ENCODE data around the gene SFTPD.
"Not testable (repeated sequence)": the region's sequence is repeated elsewhere in the genome, so short reads cannot be mapped to it uniquely, and the experiment has no call there.

SFTPD gene

DNA sequence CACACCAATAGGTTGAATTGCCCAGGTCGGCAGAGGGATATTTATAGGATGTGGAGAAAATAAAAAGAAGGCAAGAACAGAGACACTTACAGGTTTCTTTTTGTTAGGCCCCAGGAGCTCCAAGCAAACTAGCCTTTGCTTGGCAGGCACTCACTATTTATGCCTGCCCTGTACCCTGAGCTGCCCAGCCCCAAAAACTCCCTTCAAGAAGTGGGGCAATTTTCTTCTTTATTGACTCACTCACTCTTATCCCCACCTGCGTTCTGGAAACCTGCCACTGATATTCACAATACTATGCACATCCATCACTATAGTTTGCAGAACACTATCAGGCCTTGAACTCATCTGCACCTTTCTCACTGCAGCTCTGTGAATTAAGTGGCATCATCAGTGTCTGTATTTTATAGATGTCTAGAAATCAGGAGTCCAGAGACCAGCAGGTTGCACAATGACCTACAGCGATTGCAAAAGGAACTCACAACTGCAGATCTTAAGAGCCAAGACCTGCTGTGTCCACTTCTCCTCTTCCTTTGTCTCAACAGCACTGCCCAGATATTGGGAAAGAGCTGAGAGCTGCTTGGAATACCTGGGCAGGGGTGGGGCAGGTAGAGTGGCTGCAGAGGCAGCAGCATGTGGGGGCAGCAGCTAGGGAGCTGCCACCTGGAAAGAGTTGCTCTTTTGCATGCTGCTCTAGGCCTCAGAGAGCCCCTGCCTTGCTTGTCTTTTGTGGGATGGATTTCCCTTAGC, at the start of gene SFTPD:
Gene SFTPD, minus strand, starts transcription at position 130 of the 747 bp plus-strand sequence. CDS start 2,446 bp downstream, outside the sequence.
- DNase-seq, result no peak

DNA sequence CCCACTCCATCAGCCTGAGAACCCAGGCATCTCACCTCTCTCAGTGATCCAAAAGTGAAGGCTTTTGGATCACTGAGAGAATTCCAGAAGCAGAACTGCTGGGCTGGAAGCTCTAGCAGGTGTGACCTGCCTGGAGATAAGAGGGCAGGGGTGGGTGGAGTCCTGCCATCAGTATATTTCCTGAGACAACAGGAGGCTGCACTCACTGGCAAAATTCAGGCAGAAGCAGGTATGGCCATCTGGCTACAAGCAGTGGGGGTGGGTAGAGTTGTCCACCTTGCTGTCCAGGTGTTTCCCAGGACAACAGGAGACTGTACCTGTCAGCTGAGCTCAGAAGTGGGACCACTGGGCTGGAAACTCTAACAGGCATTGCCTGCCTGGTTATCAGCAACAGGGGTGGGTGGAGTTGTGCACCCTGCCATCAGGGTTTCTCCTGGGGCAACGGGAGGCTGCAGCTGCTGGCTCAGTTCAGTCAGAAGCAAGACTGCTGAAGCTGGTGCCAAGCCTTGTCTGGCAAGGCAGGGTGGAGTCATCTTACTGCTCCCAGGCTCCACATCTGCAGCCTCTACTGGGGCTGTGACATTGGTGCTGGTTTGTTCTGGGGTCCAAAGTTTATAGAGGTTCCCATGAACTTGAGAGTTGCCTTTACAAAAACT, 47.2 kb upstream of the SFTPD start:
- no peak for DNase-seq

DNA sequence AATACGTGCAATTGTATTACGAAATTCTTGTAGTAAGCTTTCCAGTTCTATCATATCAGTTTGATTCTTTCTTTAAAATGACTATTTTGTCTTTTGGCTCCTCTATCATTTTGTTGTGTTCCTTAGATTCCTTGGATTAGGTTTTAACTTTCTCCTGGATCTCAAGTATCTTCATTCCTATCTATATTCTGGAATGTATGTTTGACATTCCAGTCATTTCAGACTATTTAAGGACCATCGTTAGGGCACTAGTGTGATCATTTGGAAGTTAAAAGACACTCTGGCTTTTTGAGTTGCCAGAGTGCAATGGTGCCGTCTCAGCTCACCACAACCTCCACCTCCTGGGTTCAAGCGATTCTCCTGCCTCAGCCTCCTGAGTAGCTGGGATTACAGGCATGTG, 45.7 kb upstream of the SFTPD start:
- DNase-seq, result no peak

DNA sequence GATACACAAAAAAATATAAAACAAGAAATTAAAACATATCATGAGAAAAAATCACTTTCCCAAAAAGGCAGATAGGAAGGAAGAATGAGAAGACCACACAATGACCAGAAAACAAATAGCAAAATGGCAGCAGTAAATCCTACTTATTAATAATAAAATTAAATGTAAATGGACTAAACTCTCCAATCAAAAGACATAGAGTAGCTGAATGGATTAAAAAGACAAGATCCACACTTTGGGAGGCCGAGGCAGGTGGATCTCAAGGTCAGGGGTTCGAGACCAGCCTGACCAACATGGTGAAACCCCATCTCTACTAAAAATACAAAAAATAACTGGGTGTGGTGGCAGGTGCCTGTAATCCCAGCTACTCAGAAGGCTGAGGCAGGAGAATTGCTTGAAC, 39.3 kb upstream of the SFTPD start:
- DNase-seq, result not testable (repeated sequence)

DNA sequence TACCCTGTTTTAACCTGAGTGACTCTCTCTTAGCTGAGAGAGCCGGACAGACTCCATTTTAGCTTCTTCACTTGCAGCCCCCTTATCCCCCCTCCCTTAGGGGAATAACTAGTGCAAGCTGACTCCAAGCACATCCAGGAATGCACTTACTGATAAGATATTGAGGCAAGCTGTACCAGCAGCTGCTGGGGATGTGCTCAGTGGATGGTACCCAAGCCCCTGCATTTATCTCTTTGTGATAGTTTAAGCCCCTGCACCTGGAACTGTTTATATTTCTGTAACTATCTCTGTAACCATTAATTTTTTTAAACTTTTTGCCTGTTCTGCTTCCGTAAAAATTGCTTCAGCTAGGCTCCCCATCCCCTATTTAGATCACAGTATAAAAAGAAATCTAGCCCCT, 37.8 kb upstream of the SFTPD start:
- DNase-seq, result not testable (repeated sequence)

DNA sequence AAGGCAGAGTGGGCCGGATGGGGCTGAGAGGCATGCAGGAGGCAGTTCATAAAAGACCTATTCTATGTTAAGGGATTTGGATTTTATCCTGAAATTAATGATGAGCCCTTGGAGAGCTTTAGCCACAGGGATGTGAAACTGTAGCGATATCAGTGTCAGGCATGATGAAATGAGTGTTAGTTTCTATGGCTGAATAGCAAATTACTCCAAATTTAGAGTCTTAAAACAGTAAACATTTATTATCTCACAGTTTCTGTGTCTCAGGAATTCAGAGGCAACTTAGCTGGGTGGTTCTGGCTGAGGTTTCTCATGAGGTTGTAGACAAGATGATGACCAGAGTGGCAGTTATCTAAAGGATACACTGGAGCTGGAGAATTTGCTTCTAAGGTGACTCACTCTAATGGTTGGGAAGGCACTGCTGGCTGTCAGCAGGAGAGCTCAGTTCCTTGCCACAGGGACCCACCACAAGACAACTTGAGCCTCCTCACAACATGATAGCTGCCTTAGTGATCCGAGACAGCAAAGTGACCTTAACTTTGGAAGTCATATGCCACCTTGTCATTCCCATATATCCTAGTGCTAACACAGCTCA, 36.7 kb upstream of the SFTPD start:
- DNase-seq, result no peak

DNA sequence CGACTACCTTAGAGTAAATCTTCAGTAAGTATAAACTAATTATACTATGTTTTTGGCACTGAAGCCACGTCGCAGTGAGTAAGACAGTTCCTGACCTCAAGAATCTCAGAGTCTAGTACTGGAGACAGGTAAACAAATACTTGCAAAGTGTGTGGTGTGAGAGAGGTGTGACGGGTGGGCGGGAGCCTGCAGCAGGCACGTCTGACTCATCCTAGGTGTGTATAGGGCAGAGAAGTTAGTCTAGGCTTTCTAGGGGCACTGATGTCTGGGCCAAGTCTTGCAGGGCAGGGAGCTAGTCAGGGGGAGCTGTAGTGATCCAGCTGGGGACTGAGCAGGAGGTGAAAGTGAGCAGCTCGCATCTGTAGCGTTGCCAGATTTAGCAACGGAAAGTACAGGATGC, 35.9 kb upstream of the SFTPD start:
- peak in 1 of 2 donors; percentile 3 for DNase-seq

DNA sequence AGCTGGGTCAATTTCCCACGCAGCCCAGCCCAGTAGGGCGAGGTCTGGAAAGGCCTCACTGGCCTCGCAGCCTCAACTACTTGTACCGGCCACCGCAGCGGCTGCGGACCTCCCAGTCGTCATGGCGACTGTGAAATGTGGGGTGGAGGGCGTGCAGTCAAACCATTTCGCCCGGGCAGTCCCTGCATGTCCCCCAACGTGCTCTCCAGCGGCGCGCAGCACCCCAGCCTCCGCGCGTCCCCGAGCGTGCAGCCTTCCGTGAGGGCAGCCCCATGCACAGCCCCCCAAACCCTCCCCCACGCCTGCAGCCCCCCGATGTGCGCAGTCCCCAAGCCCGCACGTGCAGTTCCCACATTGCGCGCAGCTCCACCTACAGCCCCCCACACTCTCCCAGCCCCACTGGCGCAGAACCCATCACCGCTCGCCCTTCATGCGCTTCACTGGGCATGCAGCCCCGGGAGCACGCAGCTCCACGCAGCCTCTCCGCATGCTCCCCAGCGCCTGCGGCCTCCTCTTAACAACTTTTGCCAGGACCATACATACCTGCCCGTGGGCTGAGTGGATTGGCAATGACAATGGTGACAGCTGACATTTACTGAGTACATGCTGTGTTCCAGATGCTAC, 34.5 kb upstream of the SFTPD start:
- no peak for DNase-seq

DNA sequence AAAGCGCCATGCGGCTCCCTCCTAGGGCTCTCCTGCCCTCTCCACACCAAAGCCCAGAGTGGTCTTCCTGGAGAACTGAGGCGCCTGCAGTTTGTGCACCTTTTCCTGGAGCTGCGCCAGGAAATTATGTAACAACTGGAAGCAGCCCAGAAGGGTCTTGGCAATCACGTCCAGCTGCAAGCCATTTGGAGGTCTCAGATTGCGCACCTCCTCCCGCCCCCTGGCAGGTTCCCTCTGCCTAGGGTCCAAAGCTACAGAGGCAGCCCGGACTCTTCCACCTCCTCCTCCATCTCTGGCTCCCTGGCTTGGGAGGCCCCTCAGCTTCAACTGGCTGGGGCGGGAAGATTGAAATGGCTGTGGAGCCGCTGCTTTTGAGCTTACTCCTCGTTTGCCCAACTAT, 34.0 kb upstream of the SFTPD start:
- DNase-seq, result no peak

DNA sequence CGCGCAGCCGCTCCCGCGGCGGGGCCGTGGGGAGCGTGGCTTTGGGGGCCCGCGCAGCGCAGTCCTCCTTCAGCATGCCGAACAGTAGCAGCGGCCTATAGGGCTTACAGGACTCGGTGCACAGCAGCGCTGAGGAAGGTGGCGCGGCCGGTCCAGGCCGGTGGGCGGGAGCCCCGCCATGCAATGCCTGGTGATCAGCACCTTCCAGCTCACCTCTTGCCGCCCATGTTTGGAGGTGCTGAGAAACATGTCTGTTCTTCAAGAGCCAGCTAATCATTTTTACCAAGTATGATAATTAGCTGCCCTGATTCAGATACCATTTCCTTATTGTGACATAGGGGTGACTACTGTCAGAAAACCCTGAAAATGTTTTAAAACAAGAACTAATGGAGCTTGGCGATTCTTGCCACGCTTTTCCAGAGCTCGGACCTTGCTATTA, 33.5 kb upstream of the SFTPD start:
- no peak for DNase-seq

DNA sequence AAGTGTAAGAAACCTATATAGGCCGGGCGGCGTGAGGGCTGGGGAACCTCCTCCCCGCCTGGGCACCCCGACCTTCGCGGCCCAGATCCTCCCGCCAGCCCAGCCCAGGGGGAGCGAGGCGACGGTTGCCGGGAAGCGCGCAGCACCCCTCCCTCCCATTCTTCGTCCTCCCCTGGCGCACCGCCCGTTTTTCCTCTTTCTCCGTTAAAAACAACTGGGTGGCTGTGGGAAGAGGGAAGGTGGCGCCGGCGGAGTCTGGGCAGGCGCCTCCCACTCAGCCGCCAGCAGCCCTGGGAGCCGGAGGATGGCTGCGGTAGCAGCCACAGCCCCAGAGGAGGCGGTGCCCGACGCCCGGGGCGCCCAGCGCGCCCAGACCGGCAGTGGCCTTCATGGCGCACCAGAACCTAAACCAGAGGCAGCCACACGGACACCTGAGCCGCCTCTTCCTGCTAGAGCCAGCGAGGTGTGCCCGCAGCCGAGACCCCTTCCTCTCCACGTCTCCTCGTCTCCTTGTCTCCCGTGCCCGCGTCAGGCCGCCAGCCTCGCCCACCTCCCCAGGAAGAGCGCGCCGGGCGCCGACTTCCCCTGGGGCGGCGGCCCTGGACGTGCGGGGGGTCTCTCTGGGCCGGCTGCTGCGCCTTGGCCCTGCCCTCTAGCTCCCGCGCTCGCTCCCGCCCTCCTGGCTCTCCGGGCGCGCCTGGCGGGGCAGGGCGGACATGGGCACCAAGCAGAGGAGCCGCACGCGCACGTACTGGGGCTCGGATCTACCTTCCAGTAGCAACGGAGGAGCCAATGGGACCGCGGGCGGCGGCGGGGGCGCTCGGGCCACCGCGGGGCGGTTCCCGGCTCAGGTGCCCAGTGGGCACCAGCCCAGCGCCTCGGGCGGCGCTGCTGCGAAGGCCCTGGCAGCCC, 32.8 kb upstream of the SFTPD start:
- DNase-seq, result no peak

DNA sequence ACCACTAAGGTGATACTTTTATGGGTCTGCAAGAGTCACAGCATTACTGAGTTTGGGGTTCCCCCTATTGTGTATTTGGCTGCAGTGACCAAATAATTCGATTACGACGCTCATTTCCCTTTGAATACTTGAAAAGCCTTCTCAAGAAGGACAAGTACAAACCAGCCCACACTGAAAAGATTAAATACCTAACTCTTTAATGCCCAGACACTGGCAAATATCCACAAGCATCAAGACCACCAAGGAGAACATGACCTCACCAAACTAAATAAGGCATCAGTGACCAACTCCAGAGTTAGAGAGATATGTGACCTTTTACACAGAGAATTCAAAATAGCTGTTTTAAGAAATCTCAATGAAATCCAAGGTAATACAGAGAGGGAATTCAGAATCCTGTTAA, 31.8 kb upstream of the SFTPD start:
- DNase-seq, result no peak

DNA sequence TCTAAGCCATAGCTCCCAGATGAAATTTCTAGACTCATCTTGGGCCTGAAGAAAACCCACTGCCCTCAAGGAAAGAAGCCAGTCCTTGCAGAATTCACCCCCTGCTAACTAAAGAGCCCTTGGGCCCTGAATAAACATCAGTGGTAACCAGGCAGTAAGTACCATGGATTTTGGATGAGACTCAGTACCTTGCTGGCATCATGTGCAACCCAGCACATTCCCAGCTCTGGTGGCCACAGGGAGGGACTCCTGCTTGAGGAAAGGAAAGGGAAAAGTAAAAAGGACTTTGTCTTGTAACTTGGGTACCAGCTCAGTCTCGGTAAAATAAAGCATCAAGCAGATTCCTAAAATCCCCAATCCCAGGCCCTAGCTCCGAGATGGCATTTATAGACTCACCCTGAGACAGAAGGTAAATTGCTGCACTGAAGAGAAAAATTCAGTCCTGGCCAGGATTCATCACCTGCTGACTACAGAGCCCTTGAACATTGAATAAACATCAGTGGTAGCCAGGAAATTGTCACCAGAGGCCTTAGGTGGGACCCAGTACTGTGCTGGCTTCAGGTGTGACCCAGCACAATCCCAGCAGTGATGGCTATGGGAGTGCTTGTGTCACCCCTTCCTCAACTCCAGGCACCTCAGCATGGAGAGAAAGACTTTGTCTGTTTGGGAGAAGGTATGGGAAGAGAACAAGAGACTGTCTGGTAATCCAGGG, 31.2 kb upstream of the SFTPD start:
- no peak for DNase-seq

DNA sequence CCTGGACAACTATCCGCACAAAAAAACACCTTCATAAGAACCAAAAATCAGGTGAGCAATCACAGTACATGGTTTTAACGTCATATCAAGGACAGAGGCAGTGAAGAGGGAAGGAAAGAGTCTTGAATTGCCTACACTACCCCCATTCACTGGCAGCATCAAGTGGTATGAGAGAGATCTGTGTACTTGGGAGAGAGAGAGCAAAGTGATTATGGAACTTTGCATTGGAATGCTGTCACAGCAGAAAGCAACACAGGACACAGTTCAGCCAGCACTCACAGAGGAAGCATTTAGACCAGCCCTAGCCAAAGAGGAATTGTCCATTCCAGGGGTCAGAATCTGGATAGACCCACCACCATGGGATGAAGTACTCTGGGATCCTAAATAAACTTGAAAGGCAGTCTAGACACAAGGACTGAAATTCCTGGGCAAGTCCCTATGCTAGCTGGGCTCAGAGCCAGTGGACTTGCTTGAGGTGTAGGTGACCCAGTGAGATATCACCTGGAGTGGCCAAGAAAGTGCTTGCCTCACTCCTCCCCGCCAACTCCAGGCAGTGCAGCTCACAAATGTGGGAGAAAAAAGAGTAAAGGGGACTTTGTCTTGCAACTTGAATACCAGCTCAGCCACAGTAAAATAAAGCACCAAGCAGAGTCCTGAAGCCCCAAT, 30.5 kb upstream of the SFTPD start:
- no peak for DNase-seq

DNA sequence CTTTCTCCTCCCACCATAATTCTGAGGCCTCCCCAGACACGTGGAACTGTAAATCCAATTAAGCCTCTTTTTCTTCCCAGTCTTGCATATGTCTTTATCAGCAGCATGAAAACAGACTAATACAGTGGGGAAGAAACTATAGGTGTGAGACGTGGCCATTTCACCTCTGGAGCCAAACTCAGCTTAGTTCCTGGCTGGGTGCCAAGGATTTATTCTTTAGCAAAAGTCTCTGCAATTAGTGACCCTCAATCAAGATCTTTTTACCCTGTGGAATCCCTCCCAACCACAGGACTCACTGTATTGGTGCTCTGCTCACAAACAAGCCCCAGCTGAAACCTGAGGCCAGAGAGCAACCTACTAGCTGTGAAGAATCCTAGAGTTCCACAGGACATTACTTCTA, 28.1 kb upstream of the SFTPD start:
- no peak for DNase-seq

DNA sequence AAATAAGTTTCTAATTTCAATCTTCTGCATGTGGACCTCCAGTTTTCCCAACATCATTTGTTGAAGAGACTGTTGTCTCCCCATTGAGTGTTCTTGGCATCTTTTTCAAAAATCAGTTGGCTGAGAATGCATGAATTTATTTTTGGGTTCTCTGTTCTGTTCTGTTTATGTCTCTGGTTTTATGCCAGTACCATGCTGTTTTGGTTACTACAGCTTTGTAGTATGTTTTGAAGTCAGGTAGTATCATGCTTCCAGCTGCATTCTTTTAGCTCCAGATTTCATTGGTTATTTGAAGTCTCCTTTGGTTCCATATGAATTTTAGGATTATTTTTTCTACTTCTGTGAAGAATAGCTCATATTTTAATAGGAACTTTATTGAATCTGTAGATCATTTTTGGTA, 21.2 kb upstream of the SFTPD start:
- DNase-seq, result no peak

DNA sequence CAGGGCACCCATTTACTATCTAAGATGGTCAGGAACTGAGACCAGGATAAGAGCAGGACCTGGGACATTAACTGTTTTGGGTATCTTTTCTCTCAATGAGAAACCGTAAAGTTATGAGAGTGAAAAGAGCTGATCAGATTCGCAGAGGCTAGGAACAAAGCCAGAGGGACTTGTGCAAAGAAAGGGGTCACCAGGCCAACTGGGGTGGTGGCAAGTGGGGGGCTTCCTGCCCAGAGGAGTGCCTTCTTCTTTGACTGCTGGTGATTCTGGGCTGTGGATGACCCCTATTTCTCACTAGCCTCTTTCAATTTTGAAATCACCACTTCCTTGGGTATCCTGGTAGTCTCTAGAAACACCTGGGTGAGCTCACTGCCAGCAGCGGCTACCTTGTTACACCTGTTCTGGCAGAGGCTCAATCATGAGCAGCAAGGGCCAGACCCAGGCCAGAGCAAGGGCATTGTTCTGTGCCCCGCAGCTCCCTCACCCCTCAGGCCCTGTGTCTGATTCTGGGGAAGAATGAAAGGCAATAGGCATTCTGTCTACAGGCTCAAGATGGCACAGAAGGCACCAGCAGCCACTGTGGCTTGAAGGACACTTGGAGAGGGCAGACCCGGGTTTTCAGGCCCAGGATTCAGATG, 999 bp downstream of the SFTPD start:
- DNase-seq, result no peak

DNA sequence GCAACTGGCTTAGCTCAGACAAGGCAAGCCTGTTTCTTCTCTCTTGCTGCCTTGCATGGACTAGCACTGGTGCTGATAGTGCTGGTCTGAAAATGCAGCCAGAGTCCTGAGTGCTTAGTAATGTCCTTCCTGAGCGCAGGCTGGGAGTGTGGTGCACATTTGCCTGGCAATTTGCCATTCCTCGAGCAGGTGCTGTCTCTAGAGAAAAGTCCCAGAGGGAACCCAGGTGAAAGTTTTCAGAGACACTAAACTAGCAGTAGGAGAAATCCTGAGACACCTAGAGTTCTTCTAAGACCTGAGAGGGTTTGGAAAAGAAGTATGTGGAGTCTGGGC, 1.9 kb downstream of the SFTPD start:
- DNase-seq, result no peak

DNA sequence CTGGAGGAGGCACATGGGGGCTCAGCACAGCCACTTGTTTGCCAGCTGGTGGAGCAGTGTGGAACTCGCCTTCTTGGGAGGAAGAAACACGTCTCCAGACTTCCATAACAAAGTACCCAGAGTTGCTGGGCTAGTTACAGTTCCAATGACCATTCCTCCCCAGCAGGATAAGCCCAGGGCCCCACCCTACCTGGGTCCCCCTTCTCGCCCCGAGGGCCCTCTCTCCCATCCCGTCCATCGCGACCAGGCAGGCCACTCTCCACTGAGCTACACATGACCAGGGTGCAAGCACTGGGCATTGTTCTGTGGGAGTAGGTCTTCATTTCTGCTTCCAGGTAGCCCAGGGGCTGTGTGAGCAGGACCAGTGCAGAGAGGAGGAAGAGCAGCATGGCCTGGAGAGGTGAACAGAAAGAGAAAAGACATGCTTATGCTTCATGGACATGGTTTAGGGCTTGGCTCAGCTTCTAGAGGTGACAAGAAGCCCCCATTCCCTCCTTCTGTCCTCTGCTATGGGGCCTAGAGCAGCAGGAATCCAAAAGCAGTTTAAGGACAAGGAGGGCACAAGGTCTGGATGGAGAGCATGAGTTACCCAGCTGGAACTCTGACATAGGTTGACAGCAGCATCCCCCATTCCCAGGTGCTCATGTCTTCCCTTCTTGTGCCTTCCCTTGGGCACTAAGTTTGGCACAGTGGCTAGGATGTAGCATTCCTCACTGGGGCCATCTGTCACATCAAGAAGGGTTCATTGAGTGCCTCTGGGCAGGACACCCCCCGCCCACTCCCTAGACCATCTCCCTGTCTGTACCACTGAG, 2.4 kb downstream of the SFTPD start:
- no peak for DNase-seq

Data from activated CD4-positive, alpha-beta T cell treated with anti-CD3 and anti-CD28 coated beads for 4 hours (primary cell).